Fibroblast of lung (primary cell): ENCODE data around the gene RIPOR2. TPM values are rescaled to one million over a fixed set of nuclear protein-coding genes. Genes with fewer than 3 reads are reported as not detected.
A peak's percentile ranks its signal among the peaks of the same experiment; 100 is the strongest.

Experiments used
- DNase-seq, 2 donors: peaks; one replicate each; pipeline versions ENCODE4 v3.0.0 to v3.0.0-alpha.2; 2010; ENCODE audit warnings: low read depth in 2 of 2
- H2AFZ ChIP-seq: 2 replicates; pipeline ENCODE4 v1.5.1; 2012; ENCODE audit warnings: low read length, control low read depth, inconsistent platforms
- H3K27ac ChIP-seq: 2 replicates; pipeline ENCODE4 v1.5.1; 2011; ENCODE audit warnings: low read length, control low read depth; ENCODE audit not compliant: insufficient read depth
- H3K27me3 ChIP-seq: 2 replicates; pipeline ENCODE4 v1.5.1; 2011; ENCODE audit warnings: mild to moderate bottlenecking, low read length; ENCODE audit not compliant: control insufficient read depth, insufficient read depth
- H3K36me3 ChIP-seq: 2 replicates; pipeline ENCODE4 v1.5.1; 2011; ENCODE audit warnings: low read length; ENCODE audit not compliant: control insufficient read depth, insufficient read depth
- H3K4me1 ChIP-seq: 2 replicates; pipeline ENCODE4 v1.5.1; 2011; ENCODE audit warnings: low read length; ENCODE audit not compliant: control insufficient read depth, insufficient read depth; ENCODE audit errors: extremely low read depth
- H3K4me2 ChIP-seq: 2 replicates; pipeline ENCODE4 v1.5.1; 2011; ENCODE audit warnings: low read length, control low read depth; ENCODE audit not compliant: insufficient read depth; ENCODE audit errors: extremely low read depth
- H3K4me3 ChIP-seq, 4 experiments: fragments of 200-600 bp in 1 of 4; sonication (generic) in 1 of 4; replicated peaks in 1 of 4; 2 replicates each; pipeline ENCODE4 v1.5.1; 2011 to 2016; ENCODE audit warnings: low read length in 4 of 4, low read depth in 3 of 4, mild to moderate bottlenecking in 3 of 4, control low read depth in 2 of 4, inconsistent platforms in 1 of 4, mixed read lengths in 1 of 4; ENCODE audit not compliant: insufficient read depth in 1 of 4; ENCODE audit errors: control extremely low read depth in 1 of 4
- H3K79me2 ChIP-seq: 2 replicates; pipeline ENCODE4 v1.5.1; 2012; ENCODE audit warnings: mild to moderate bottlenecking, low read length, inconsistent platforms; ENCODE audit not compliant: control insufficient read depth, insufficient read depth
- H3K9ac ChIP-seq: 2 replicates; pipeline ENCODE4 v1.5.1; 2011; ENCODE audit warnings: mild to moderate bottlenecking, low read length, control low read depth; ENCODE audit not compliant: insufficient read depth
- H3K9me3 ChIP-seq: 2 replicates; pipeline ENCODE4 v1.5.1; 2012; ENCODE audit warnings: low read depth, low read length; ENCODE audit not compliant: control insufficient read depth, insufficient read depth
- H4K20me1 ChIP-seq: 2 replicates; pipeline ENCODE4 v1.5.1; 2011; ENCODE audit warnings: low read length; ENCODE audit not compliant: control insufficient read depth, insufficient read depth; ENCODE audit errors: extremely low read depth
- CTCF ChIP-seq, 2 donors: IDR thresholded peaks in 1 of 2; conservative IDR thresholded peaks in 1 of 2; 1 replicate in 1 of 2; 2 replicates in 1 of 2; pipeline ENCODE4 v1.5.1; 2011 to 2012; ENCODE audit warnings: low read length in 2 of 2, control low read depth in 1 of 2, inconsistent platforms in 1 of 2, low read depth in 1 of 2, mild to moderate bottlenecking in 1 of 2
- EZH2 ChIP-seq: IDR thresholded peaks from 2 replicates; pipeline ENCODE4 v1.5.1; 2012; ENCODE audit warnings: low read length, control low read depth, mild to moderate bottlenecking; ENCODE audit errors: missing control alignments
- polyA plus RNA-seq, 2 donors: library from polyadenylated mRNA; depleted of rRNA in 1 of 2; stranded (reverse) in 1 of 2; unstranded in 1 of 2; fragments of >200 nt; gene quantifications; 2 replicates each; pipeline ENCODE4 v1.2.1, GENCODE V29; 2011 to 2012; ENCODE audit warnings: missing spikeins in 1 of 2
- total RNA-seq: library from RNA; depleted of rRNA; stranded (reverse); fragments of >200 nt; gene quantifications from 2 replicates; pipeline ENCODE4 v1.2.1, GENCODE V29; 2014

The RIPOR2 gene
- total and polyA plus RNA-seq, 2 donors (not counting 1 experiment from before 2014, with no cell fraction given) = 3.5 to 3.6 TPM

GRCh38 chr6:24836109-24836508, 99.7 kb downstream of the RIPOR2 start:
- Histone ChIP-seq H3K9me3 (no peaks in the 10 kb centered on the region), H3K9ac (no peak overlapping the region), H3K27me3 (peaks cover 2% of the 10 kb centered on the region), H3K36me3 (no peaks in the 10 kb centered on the region), H3K79me2 (no peaks in the 10 kb centered on the region), H3K4me1 (no peaks in the 10 kb centered on the region), H3K4me2 (no peak overlapping the region), H3K4me3 (no peak overlapping the region), H3K27ac (no peak overlapping the region), H4K20me1 (no peaks in the 10 kb centered on the region), H2AFZ (no peak overlapping the region)
- peak in 1 of 2 donors; percentile 53 for DNase-seq
- TF ChIP-seq EZH2 = no peak
- no peak for TF ChIP-seq CTCF (conservative IDR thresholded peaks at IDR 0.05 in 1 of 2, IDR thresholded peaks at IDR 0.05 in 1 of 2; ENCODE audit: low read depth in 1 of 2, low read length in 2 of 2)

- Histone ChIP-seq H3K4me1 (no peaks in the 10 kb centered on the region), H3K36me3 (no peaks in the 10 kb centered on the region), H3K4me2 (no peak overlapping the region), H3K79me2 (no peaks in the 10 kb centered on the region), H4K20me1 (no peaks in the 10 kb centered on the region), H2AFZ (no peak overlapping the region), H3K27me3 (no peaks in the 10 kb centered on the region), H3K4me3 (no peak overlapping the region), H3K9me3 (no peaks in the 10 kb centered on the region), H3K27ac (no peak overlapping the region), H3K9ac (no peak overlapping the region)
- no peak for TF ChIP-seq EZH2
- no peak for TF ChIP-seq CTCF (conservative IDR thresholded peaks at IDR 0.05 in 1 of 2, IDR thresholded peaks at IDR 0.05 in 1 of 2; ENCODE audit: low read depth in 1 of 2, low read length in 2 of 2)
- DNase-seq = no peak
These were observed 101.9 kb downstream of the RIPOR2 start for GRCh38 chr6:24833711-24834386.

- Histone ChIP-seq H3K36me3 (no peaks in the 10 kb centered on the region), H3K4me2 (no peak overlapping the region), H4K20me1 (no peaks in the 10 kb centered on the region), H3K27ac (no peak overlapping the region), H3K79me2 (no peaks in the 10 kb centered on the region), H3K9ac (no peak overlapping the region), H3K4me3 (no peak overlapping the region), H3K27me3 (no peaks in the 10 kb centered on the region), H3K4me1 (no peaks in the 10 kb centered on the region), H3K9me3 (no peaks in the 10 kb centered on the region), H2AFZ (no peak overlapping the region)
- DNase-seq = no peak
- TF ChIP-seq EZH2 (no peak), CTCF (conservative IDR thresholded peaks at IDR 0.05 in 1 of 2, IDR thresholded peaks at IDR 0.05 in 1 of 2; ENCODE audit: low read depth in 1 of 2, low read length in 2 of 2) (no peak)
These were observed 103.0 kb downstream of the RIPOR2 start for GRCh38 chr6:24832794-24833193.
